Cardiac muscle cell (in vitro differentiated cells and primary cell): ENCODE data around the gene MTMR1. TPM values are rescaled to one million over a fixed set of nuclear protein-coding genes. Genes with fewer than 3 reads are reported as not detected.
A peak's percentile ranks its signal among the peaks of the same experiment; 100 is the strongest.

ENCODE experiments used
- DNase-seq, 2 donors: peaks; one replicate each; pipeline versions ENCODE4 v3.0.0 to v3.0.0-alpha.2; 2010 to 2017; ENCODE audit warnings: low read depth in 1 of 2, low spot score in 1 of 2
- H3K27ac ChIP-seq: fragments of 200-600 bp; sonication (generic); 2 replicates; pipeline ENCODE4 v1.5.1; 2016
- H3K27me3 ChIP-seq: fragments of 200-600 bp; sonication (generic); 2 replicates; pipeline ENCODE4 v1.6.0; 2016; ENCODE audit warnings: control low read depth
- H3K36me3 ChIP-seq: fragments of 200-600 bp; sonication (generic); 2 replicates; pipeline ENCODE4 v1.5.1; 2016; ENCODE audit warnings: control low read depth
- H3K4me1 ChIP-seq: fragments of 200-600 bp; sonication (generic); 2 replicates; pipeline ENCODE4 v1.8.1; 2017; ENCODE audit warnings: low read depth, mild to moderate bottlenecking, mixed run types
- H3K4me3 ChIP-seq: fragments of 200-600 bp; sonication (generic); 2 replicates; pipeline ENCODE4 v1.5.1; 2016; ENCODE audit warnings: mild to moderate bottlenecking
- H3K9me3 ChIP-seq: fragments of 200-600 bp; sonication (generic); 2 replicates; pipeline ENCODE4 v1.5.1; 2017; ENCODE audit warnings: low read depth, mild to moderate bottlenecking, control low read depth
- CTCF ChIP-seq: IDR thresholded peaks from 2 replicates; pipeline ENCODE4 v1.5.1; 2012; ENCODE audit warnings: low read depth, mild to moderate bottlenecking, low read length
- polyA plus RNA-seq: library from polyadenylated mRNA; unstranded; fragments of >200 nt; fragmentation: Nextera tagmentation; extraction: Ambion mirVana; gene quantifications from 2 replicates; pipeline ENCODE4 v1.2.1, GENCODE V29; 2016
- total RNA-seq: library from RNA; depleted of rRNA; stranded (reverse); fragments of >200 nt; gene quantifications from 2 replicates; pipeline ENCODE4 v1.2.3, GENCODE V29; 2016

The MTMR1 gene
- total and polyA plus RNA-seq, 2 experiments from 2014 or later: 20.2 to 22.3 TPM

GRCh38 chrX:150649096-150649870, 43.9 kb upstream of the MTMR1 start:
- Histone ChIP-seq H3K4me3 (no peak overlapping the region), H3K27ac (no peak overlapping the region)

GRCh38 chrX:150651906-150652305, 41.3 kb upstream of the MTMR1 start:
- Histone ChIP-seq H3K36me3 (no peaks in the 10 kb centered on the region), H3K27ac (no peak overlapping the region), H3K9me3 (no peaks in the 10 kb centered on the region), H3K4me3 (no peak overlapping the region), H3K27me3 (no peaks in the 10 kb centered on the region), H3K4me1 (no peaks in the 10 kb centered on the region)
- TF ChIP-seq CTCF: no peak
- no peak for DNase-seq

More at GRCh38 chrX:150649096-150649870, 43.9 kb upstream of the MTMR1 start:
- no peaks in the 10 kb centered on the region for H3K4me1 ChIP-seq
- H3K27me3 ChIP-seq: no peaks in the 10 kb centered on the region
- no peak for TF ChIP-seq CTCF
- no peaks in the 10 kb centered on the region for H3K36me3 ChIP-seq
- peak in 1 of 2 donors; percentile 34 for DNase-seq
- H3K9me3 ChIP-seq: no peaks in the 10 kb centered on the region

GRCh38 chrX:150655788-150656187, 37.4 kb upstream of the MTMR1 start:
- TF ChIP-seq CTCF: no peak

GRCh38 chrX:150663073-150663472, 30.1 kb upstream of the MTMR1 start:
- Histone ChIP-seq H3K4me1 (no peaks in the 10 kb centered on the region), H3K4me3 (no peak overlapping the region), H3K27ac (no peak overlapping the region), H3K9me3 (no peaks in the 10 kb centered on the region), H3K27me3 (no peaks in the 10 kb centered on the region), H3K36me3 (no peaks in the 10 kb centered on the region)
- no peak for TF ChIP-seq CTCF
- DNase-seq: no peak

More at GRCh38 chrX:150655788-150656187, 37.4 kb upstream of the MTMR1 start:
- no peaks in the 10 kb centered on the region for H3K9me3 ChIP-seq
- H3K4me1 ChIP-seq: no peaks in the 10 kb centered on the region
- no peaks in the 10 kb centered on the region for H3K36me3 ChIP-seq
- H3K27me3 ChIP-seq: no peaks in the 10 kb centered on the region
- H3K4me3 ChIP-seq: no peak overlapping the region
- DNase-seq: no peak
- H3K27ac ChIP-seq: no peak overlapping the region

GRCh38 chrX:150664290-150664689, 28.9 kb upstream of the MTMR1 start:
- no peaks in the 10 kb centered on the region for H3K4me1 ChIP-seq
- H3K36me3 ChIP-seq: no peaks in the 10 kb centered on the region
- H3K27me3 ChIP-seq: no peaks in the 10 kb centered on the region
- TF ChIP-seq CTCF: no peak
- DNase-seq: peak in 1 of 2 donors; percentile 2
- no peak overlapping the region for H3K4me3 ChIP-seq
- H3K27ac ChIP-seq: no peak overlapping the region
- no peaks in the 10 kb centered on the region for H3K9me3 ChIP-seq
